Trophoblast cell (in vitro differentiated cells and primary cell): ENCODE data around the gene TP73.

Source experiments
- DNase-seq, 2 donors: peaks; one replicate each; pipeline ENCODE4 v3.0.0-alpha.2; 2016
- H2AFZ ChIP-seq: 2 replicates; pipeline ENCODE4 v1.6.1; 2013; ENCODE audit warnings: low read length, moderate library complexity, mild to moderate bottlenecking; ENCODE audit not compliant: insufficient read depth, poor library complexity
- H2AK5ac ChIP-seq: 2 replicates; pipeline ENCODE4 v1.6.1; 2013; ENCODE audit warnings: mild to moderate bottlenecking, low read length
- H2BK120ac ChIP-seq: 2 replicates; pipeline ENCODE4 v1.6.1; 2013; ENCODE audit warnings: low read length, mild to moderate bottlenecking, moderate library complexity; ENCODE audit not compliant: insufficient read depth, poor library complexity
- H2BK12ac ChIP-seq: 2 replicates; pipeline ENCODE4 v1.6.1; 2013; ENCODE audit warnings: mild to moderate bottlenecking, low read length, moderate library complexity
- H2BK5ac ChIP-seq: 2 replicates; pipeline ENCODE4 v1.6.1; 2013; ENCODE audit warnings: low read length, low read depth, moderate library complexity, mild to moderate bottlenecking; ENCODE audit not compliant: poor library complexity
- H3K14ac ChIP-seq: 2 replicates; pipeline ENCODE4 v1.6.1; 2013; ENCODE audit warnings: mild to moderate bottlenecking, low read length
- H3K18ac ChIP-seq: 2 replicates; pipeline ENCODE4 v1.6.1; 2013; ENCODE audit warnings: mild to moderate bottlenecking, low read length
- H3K23ac ChIP-seq: 2 replicates; pipeline ENCODE4 v1.6.1; 2013; ENCODE audit warnings: low read length
- H3K27ac ChIP-seq: 2 replicates; pipeline ENCODE4 v1.5.1; 2013; ENCODE audit warnings: low read depth, mild to moderate bottlenecking, inconsistent platforms, low read length, moderate library complexity
- H3K27me3 ChIP-seq: 2 replicates; pipeline ENCODE4 v1.6.1; 2013; ENCODE audit warnings: inconsistent platforms, mild to moderate bottlenecking, low read length, moderate library complexity; ENCODE audit not compliant: insufficient read depth
- H3K36me3 ChIP-seq, 2 experiments: 1 replicate in 1 of 2; 2 replicates in 1 of 2; pipeline ENCODE4 v1.6.1; 2013; ENCODE audit warnings: low read length in 2 of 2, mild to moderate bottlenecking in 2 of 2, moderate library complexity in 1 of 2; ENCODE audit not compliant: insufficient read depth in 2 of 2, control insufficient read depth in 1 of 2
- H3K4ac ChIP-seq: 2 replicates; pipeline ENCODE4 v1.6.1; 2013; ENCODE audit warnings: low read depth, mild to moderate bottlenecking, low read length, moderate library complexity
- H3K4me1 ChIP-seq, 2 experiments: 1 replicate in 1 of 2; 2 replicates in 1 of 2; pipeline ENCODE4 v1.6.1; 2013; ENCODE audit warnings: low read length in 2 of 2, mild to moderate bottlenecking in 2 of 2, moderate library complexity in 1 of 2; ENCODE audit not compliant: insufficient read depth in 2 of 2, control insufficient read depth in 1 of 2
- H3K4me2 ChIP-seq: 2 replicates; pipeline ENCODE4 v1.6.1; 2013; ENCODE audit warnings: inconsistent platforms, mild to moderate bottlenecking, low read length, moderate library complexity
- H3K4me3 ChIP-seq: 2 replicates; pipeline ENCODE4 v1.5.1; 2013; ENCODE audit warnings: mild to moderate bottlenecking, low read depth, low read length, inconsistent platforms
- H3K79me1 ChIP-seq: one replicate; pipeline ENCODE4 v1.6.1; 2013; ENCODE audit warnings: low read length
- H3K79me2 ChIP-seq: 2 replicates; pipeline ENCODE4 v1.6.1; 2013; ENCODE audit warnings: low read length, mild to moderate bottlenecking; ENCODE audit not compliant: control insufficient read depth, insufficient read depth, poor library complexity
- H3K9ac ChIP-seq: 2 replicates; pipeline ENCODE4 v1.6.1; 2013; ENCODE audit warnings: mild to moderate bottlenecking, low read length
- H3K9me3 ChIP-seq: 2 replicates; pipeline ENCODE4 v1.6.1; 2013; ENCODE audit warnings: low read depth, mild to moderate bottlenecking, control low read depth, inconsistent platforms, low read length; ENCODE audit not compliant: insufficient read depth
- H4K12ac ChIP-seq: 2 replicates; pipeline ENCODE4 v1.6.1; 2013; ENCODE audit warnings: low read depth, mild to moderate bottlenecking, low read length, moderate library complexity
- H4K8ac ChIP-seq: 2 replicates; pipeline ENCODE4 v1.6.1; 2013; ENCODE audit warnings: low read depth, mild to moderate bottlenecking, low read length, moderate library complexity
- H4K91ac ChIP-seq: one replicate; pipeline ENCODE4 v1.6.1; 2013; ENCODE audit warnings: low read depth, mild to moderate bottlenecking, low read length, moderate library complexity
- WGBS: extraction: QIAGEN DNeasy Blood & Tissue Kit; methylation state at CpG from one replicate; pipeline ENCODE4 v1.1.7; 2013; ENCODE audit warnings: missing lambda C conversion rate; ENCODE audit not compliant: insufficient read length, insufficient coverage; ENCODE audit errors: extremely low coverage; 5-methylcytosine and 5-hydroxymethylcytosine counted together

Gene TP73

DNA sequence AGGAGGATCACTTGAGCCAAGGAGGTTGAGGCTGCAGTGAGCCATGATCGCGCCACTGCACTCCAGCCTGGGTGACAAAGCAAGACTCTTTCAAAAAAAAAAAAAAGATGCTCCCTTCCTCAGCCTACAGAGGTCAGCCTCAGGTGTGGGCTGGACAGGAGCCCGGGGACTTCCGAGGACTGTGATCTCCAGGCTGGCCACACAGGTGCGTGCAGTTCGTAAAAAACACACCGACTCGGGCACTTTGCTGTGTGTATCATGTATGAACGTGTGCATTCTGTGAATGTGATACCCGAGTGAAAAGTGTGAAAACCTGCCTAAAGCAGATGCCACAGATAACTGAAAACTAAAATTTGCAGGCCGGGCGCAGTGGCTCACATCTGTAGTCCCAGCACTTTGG, 91.5 kb downstream of the TP73 start:
- Histone ChIP-seq H4K91ac (no peak overlapping the region), H3K36me3 (peaks cover 27 to 29% of the 10 kb centered on the region in 2 experiments), H2AFZ (no peak overlapping the region), H3K9ac (no peak overlapping the region), H3K4me2 (no peak overlapping the region), H3K4me1 (peaks cover 3 to 9% of the 10 kb centered on the region in 2 experiments), H2BK120ac (no peak overlapping the region), H4K12ac (no peak overlapping the region), H3K27me3 (no peaks in the 10 kb centered on the region), H4K8ac (no peak overlapping the region), H3K9me3 (peaks cover 4% of the 10 kb centered on the region), H3K27ac (no peak overlapping the region), H2BK12ac (no peak overlapping the region), H3K23ac (no peak overlapping the region), H2AK5ac (no peak overlapping the region), H3K4me3 (no peak overlapping the region), H3K79me1 (no peaks in the 10 kb centered on the region), H3K18ac (no peak overlapping the region), H2BK5ac (no peak overlapping the region), H3K4ac (no peak overlapping the region), H3K79me2 (peaks cover 3% of the 10 kb centered on the region), H3K14ac (no peak overlapping the region)
- DNase-seq = no peak
- no CpG with 5 or more reads among the region's 12 CpGs for WGBS

DNA sequence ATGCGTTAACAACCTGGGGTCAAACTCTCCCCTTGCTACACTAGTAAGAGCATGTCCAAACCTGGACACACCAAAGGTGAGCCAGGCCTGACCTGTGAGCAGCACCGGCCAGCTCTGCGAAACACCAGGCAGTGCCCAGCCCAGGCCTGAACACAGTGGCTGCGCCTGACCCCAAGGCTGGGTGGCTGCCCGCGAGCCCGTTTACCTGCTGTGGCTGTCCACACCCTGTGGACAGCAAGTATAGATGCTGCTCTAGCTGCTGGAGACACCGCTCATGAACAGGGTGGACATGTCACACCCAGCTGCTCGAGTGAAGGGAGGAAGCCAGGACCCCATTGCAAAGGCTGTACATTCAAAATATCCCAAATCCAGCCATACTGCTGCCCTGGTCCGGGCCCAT, 92.3 kb downstream of the TP73 start:
- Histone ChIP-seq H4K8ac (no peak overlapping the region), H3K27ac (no peak overlapping the region), H3K27me3 (no peaks in the 10 kb centered on the region), H3K4me1 (peaks cover 3 to 9% of the 10 kb centered on the region in 2 experiments), H3K9me3 (peaks cover 5% of the 10 kb centered on the region), H4K91ac (no peak overlapping the region), H3K9ac (no peak overlapping the region), H3K4me3 (no peak overlapping the region), H3K23ac (no peak overlapping the region), H3K79me1 (no peaks in the 10 kb centered on the region), H2BK12ac (no peak overlapping the region), H2BK120ac (no peak overlapping the region), H3K4ac (no peak overlapping the region), H2AFZ (no peak overlapping the region), H3K14ac (no peak overlapping the region), H3K18ac (no peak overlapping the region), H4K12ac (no peak overlapping the region), H3K4me2 (no peak overlapping the region), H2BK5ac (no peak overlapping the region), H3K36me3 (peaks cover 23 to 24% of the 10 kb centered on the region in 2 experiments), H2AK5ac (no peak overlapping the region), H3K79me2 (peaks cover 3% of the 10 kb centered on the region)
- DNase-seq = no peak
- WGBS = no CpG with 5 or more reads among the region's 10 CpGs

DNA sequence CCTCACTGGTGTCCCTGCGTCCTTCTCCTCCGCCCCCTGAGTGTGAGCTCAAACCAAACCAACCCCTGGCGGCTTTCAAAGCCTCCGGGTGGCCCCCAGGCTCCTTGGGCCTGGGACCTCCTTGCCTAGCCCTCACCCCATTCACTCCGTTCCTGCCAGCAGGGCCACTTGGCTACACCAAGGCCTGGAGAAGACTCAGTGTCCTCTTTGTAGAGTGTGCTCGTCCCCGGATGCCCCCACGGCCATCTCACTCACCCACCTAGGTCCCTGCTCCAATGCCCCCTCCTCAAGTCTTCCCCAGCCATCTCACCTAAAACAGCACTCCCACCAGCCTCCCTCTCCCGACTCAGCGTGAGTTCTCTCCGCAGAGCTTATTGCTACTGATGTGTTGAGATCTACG, 92.8 kb downstream of the TP73 start:
- H3K23ac ChIP-seq = no peak overlapping the region
- no peak overlapping the region for H3K27ac ChIP-seq
- peaks cover 3 to 9% of the 10 kb centered on the region in 2 experiments for H3K4me1 ChIP-seq
- H3K36me3 ChIP-seq = peaks cover 19 to 20% of the 10 kb centered on the region in 2 experiments
- H3K27me3 ChIP-seq = no peaks in the 10 kb centered on the region
- H3K9ac ChIP-seq = no peak overlapping the region
- no peak overlapping the region for H2AFZ ChIP-seq
- H3K79me2 ChIP-seq = peaks cover 3% of the 10 kb centered on the region
- H3K4me3 ChIP-seq = no peak overlapping the region
- H4K8ac ChIP-seq = no peak overlapping the region
- H2BK12ac ChIP-seq = no peak overlapping the region
- no peak overlapping the region for H2AK5ac ChIP-seq
- H3K4ac ChIP-seq = no peak overlapping the region
- peaks cover 5% of the 10 kb centered on the region for H3K9me3 ChIP-seq
- H3K18ac ChIP-seq = no peak overlapping the region
- no peak overlapping the region for H4K91ac ChIP-seq
- H2BK120ac ChIP-seq = no peak overlapping the region
- no peak overlapping the region for H4K12ac ChIP-seq
- DNase-seq = no peak
- WGBS = no CpG with 5 or more reads among the region's 12 CpGs
- no peak overlapping the region for H2BK5ac ChIP-seq
- H3K79me1 ChIP-seq = no peaks in the 10 kb centered on the region
- no peak overlapping the region for H3K14ac ChIP-seq
- no peak overlapping the region for H3K4me2 ChIP-seq

DNA sequence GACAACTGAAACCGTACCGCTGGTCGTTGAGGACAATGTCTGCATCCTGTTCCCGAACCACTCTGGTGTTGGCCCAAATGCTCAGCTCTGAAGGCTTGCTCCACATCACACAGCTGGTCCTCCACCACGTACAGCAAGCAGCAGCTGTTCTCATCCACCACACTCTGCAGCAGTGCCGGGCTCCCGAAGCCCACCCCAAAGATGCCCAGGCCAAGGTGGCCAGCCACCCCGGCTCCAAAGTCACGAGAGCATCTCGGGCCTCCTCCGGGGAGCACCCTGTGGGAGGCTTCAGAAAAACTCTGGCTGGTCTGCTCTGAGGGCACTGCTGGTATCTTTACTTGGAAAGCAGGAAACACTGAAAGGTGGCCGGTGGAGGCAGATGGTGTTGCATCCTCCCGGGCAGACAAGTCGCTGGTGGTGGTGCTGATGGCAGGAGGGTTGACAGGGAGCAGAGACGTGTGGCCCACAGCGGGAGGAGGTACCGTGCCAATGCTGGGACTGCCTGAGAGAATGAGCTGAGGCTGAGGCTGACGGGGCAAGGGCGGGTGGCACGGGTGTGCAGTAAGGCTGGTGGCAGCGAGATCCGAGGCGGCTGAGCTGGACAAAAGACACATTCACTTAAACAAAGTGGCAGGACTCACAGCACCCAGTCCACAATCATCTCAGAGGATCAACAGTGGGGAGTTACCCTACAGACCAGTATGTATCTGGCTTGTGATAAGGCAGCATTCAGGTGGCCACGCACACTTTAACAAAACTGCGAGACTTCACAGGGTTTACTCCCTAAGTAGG, 93.5 kb downstream of the TP73 start:
- DNase-seq = no peak
- Histone ChIP-seq H2AFZ (no peak overlapping the region), H2BK5ac (no peak overlapping the region), H3K4me2 (peak overlapping the region; percentile 95), H4K91ac (no peak overlapping the region), H2BK12ac (no peak overlapping the region), H3K23ac (no peak overlapping the region), H2BK120ac (no peak overlapping the region), H3K4me1 (peaks cover 3 to 9% of the 10 kb centered on the region in 2 experiments), H2AK5ac (no peak overlapping the region), H4K12ac (no peak overlapping the region), H3K4ac (no peak overlapping the region), H4K8ac (no peak overlapping the region), H3K79me2 (peaks cover 3% of the 10 kb centered on the region), H3K9ac (no peak overlapping the region), H3K79me1 (no peaks in the 10 kb centered on the region), H3K9me3 (peaks cover 5% of the 10 kb centered on the region), H3K4me3 (no peak overlapping the region), H3K18ac (no peak overlapping the region), H3K36me3 (peaks cover 18 to 19% of the 10 kb centered on the region in 2 experiments), H3K27ac (no peak overlapping the region), H3K14ac (no peak overlapping the region), H3K27me3 (no peaks in the 10 kb centered on the region)
- WGBS = no CpG with 5 or more reads among the region's 25 CpGs
